Subcutaneous adipose tissue (tissue), 4 donors: ENCODE measurements around the gene PRDM8. TPM values are rescaled to one million over a fixed set of nuclear protein-coding genes. Genes with fewer than 3 reads are reported as not detected.

Source experiments
- CTCF ChIP-seq: fragments of 450-650 bp; IDR thresholded peaks from one replicate; pipeline ENCODE4 v1.5.1; 2016; ENCODE audit warnings: low read depth, mild to moderate bottlenecking, control low read depth, antibody characterized with exemption, moderate library complexity
- total RNA-seq, 4 donors: library from RNA; depleted of rRNA; stranded (reverse); fragments of >200 nt; gene quantifications; one replicate each; pipeline ENCODE4 v1.1.0, GENCODE V29; 2016

The PRDM8 gene
- total RNA-seq, 4 donors from 2014 or later: 2.1 to 8.1 (median 4.7) TPM

- no peak for TF ChIP-seq CTCF
Observed at GRCh38 chr4:80219301-80220025, 22.2 kb downstream of the PRDM8 start.

DNA sequence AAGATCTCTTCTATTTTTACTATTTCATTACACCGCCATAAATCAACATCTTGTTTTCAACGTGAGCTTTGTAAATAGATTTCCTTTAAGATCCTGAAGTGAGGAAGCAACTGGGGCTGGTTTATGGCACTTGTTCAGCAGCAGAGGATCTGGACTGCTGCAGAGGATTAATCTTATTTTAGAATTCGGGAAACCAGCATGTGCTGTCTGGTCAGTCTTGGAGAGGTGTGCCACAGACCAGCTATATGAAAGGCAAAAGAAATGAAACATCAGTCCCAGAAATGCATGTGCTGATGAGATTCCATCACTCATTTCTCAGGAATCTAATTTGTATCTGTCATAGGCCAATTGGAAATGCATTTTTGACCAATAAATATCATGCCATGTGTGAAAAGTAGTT is 23.4 kb downstream of the PRDM8 start:
- no peak for TF ChIP-seq CTCF

GRCh38 chr4:80221161-80221560 is 23.9 kb downstream of the PRDM8 start:
- no peak for TF ChIP-seq CTCF

- no peak for TF ChIP-seq CTCF
Observed at GRCh38 chr4:80225595-80225994, 28.3 kb downstream of the PRDM8 start.

DNA sequence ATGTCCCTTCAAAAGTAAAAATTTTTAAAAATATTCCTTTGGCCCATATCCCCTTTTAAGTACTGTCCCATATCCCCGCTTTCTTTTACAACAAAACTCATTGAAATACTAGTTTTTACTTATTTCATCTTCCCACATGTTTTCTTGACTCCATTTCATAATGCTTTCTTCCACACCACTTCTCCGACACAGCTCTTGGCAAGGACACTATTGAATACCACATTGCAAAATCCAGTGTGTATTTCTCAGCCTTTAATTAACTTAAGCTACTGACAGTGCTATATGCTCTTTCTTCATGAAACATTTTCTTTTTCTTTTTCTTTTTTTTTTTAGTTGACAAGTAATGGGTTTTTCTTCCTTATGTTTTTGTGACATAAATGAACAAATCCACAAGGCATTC is 28.8 kb downstream of the PRDM8 start:
- no peak for TF ChIP-seq CTCF

DNA sequence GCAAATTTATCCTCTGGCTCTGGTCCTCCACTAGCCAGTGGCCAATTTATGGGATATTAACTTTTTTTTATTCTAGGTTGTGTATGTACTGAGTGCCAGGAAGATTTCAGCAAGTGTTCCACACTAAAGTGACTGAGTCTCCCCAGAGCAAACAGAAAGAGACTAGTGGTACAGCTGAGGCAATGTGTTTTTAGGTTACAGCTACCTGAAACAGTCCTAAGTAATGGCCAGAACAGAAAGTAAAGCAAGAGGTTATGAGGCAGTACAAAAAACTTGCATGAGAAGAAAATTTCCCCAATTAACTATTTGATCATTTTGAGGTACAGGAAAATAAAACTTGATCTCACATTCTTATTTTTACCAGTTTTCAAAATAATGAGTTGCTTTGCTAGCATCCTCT is 31.2 kb downstream of the PRDM8 start:
- TF ChIP-seq CTCF: no peak

DNA sequence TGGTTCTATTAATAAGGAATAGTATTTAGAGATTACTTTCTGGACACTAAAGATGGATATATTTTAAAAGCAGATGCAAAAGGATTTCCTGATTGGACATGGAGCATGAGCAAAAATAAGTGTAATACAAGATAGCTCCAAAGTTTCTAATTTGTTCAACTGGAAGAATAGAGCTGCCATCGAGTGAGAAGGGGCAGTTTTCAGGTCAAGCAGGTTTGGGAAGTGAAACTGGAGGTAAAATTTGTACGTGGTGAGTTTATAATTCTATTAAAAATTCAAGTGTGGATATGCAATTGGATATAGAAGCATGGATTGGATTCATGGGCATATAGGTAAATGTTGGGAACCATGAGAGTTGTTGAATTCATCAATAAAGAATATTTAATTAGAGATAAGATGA is 31.8 kb downstream of the PRDM8 start:
- no peak for TF ChIP-seq CTCF
